Suprapubic skin (tissue), 4 donors: ENCODE data around the gene CIAO1.

Experiments used
- EP300 ChIP-seq: sonication (generic); formaldehyde crosslinking; IDR thresholded peaks from one replicate; pipeline ENCODE4 v1.6.1; 2017; ENCODE audit warnings: antibody characterized with exemption
- POLR2A ChIP-seq, 2 donors: fragments of 450-650 bp; IDR thresholded peaks; one replicate each; pipeline ENCODE4 v1.6.1; 2017; ENCODE audit warnings: antibody characterized with exemption in 2 of 2, mild to moderate bottlenecking in 2 of 2, moderate library complexity in 2 of 2
- POLR2AphosphoS5 ChIP-seq, 3 donors: sonication (generic); formaldehyde crosslinking; IDR thresholded peaks; one replicate each; pipeline ENCODE4 v1.6.1; 2017; ENCODE audit warnings: antibody characterized with exemption in 3 of 3
- TF ChIP-seq, protein P1 (sequence below), 2 donors: fragments of 200-600 bp in 1 of 2; fragments of 450-650 bp in 1 of 2; sonication (generic) in 1 of 2; IDR thresholded peaks; one replicate each; pipeline ENCODE4 v1.5.1; 2016 to 2019; ENCODE audit warnings: antibody characterized with exemption in 2 of 2, mild to moderate bottlenecking in 1 of 2, moderate library complexity in 1 of 2

- TF ChIP-seq, protein P1, sequence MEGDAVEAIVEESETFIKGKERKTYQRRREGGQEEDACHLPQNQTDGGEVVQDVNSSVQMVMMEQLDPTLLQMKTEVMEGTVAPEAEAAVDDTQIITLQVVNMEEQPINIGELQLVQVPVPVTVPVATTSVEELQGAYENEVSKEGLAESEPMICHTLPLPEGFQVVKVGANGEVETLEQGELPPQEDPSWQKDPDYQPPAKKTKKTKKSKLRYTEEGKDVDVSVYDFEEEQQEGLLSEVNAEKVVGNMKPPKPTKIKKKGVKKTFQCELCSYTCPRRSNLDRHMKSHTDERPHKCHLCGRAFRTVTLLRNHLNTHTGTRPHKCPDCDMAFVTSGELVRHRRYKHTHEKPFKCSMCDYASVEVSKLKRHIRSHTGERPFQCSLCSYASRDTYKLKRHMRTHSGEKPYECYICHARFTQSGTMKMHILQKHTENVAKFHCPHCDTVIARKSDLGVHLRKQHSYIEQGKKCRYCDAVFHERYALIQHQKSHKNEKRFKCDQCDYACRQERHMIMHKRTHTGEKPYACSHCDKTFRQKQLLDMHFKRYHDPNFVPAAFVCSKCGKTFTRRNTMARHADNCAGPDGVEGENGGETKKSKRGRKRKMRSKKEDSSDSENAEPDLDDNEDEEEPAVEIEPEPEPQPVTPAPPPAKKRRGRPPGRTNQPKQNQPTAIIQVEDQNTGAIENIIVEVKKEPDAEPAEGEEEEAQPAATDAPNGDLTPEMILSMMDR (IDR thresholded peaks at IDR 0.05), result no peak
- no peak for TF ChIP-seq EP300
- no peak for TF ChIP-seq POLR2A (IDR thresholded peaks at IDR 0.05)
- no peak for TF ChIP-seq POLR2AphosphoS5 (IDR thresholded peaks at IDR 0.05)
Observed at GRCh38 chr2:96218508-96219131, 47.4 kb upstream of the CIAO1 start.
